Adrenal gland (tissue), 5 donors: Measurements from ENCODE around the gene ATP8B2.

ENCODE experiments used
- CTCF ChIP-seq, 6 experiments: fragments of 450-650 bp in 4 of 6; fragments of 200-600 bp in 2 of 6; sonication (generic) in 1 of 6; IDR thresholded peaks; 1 replicate in 5 of 6; 2 replicates in 1 of 6; pipeline versions ENCODE4 v1.5.1 to v1.8.0; 2016 to 2021; ENCODE audit warnings: antibody characterized with exemption in 6 of 6, mild to moderate bottlenecking in 2 of 6, moderate library complexity in 1 of 6
- POLR2A ChIP-seq, 2 donors: fragments of 450-650 bp; IDR thresholded peaks; one replicate each; pipeline ENCODE4 v1.6.1; 2017; ENCODE audit warnings: antibody characterized with exemption in 2 of 2, mild to moderate bottlenecking in 2 of 2, moderate library complexity in 1 of 2
- donor health status: DM: no; HTN: no; CAD: no.

- TF ChIP-seq CTCF (IDR thresholded peaks at IDR 0.05) = no peak
- no peak for TF ChIP-seq POLR2A (IDR thresholded peaks at IDR 0.05)
Observed at GRCh38 chr1:154323493-154323892, 1.8 kb upstream of the ATP8B2 start.
